Measurements from ENCODE around the gene SLC12A7.

DNA sequence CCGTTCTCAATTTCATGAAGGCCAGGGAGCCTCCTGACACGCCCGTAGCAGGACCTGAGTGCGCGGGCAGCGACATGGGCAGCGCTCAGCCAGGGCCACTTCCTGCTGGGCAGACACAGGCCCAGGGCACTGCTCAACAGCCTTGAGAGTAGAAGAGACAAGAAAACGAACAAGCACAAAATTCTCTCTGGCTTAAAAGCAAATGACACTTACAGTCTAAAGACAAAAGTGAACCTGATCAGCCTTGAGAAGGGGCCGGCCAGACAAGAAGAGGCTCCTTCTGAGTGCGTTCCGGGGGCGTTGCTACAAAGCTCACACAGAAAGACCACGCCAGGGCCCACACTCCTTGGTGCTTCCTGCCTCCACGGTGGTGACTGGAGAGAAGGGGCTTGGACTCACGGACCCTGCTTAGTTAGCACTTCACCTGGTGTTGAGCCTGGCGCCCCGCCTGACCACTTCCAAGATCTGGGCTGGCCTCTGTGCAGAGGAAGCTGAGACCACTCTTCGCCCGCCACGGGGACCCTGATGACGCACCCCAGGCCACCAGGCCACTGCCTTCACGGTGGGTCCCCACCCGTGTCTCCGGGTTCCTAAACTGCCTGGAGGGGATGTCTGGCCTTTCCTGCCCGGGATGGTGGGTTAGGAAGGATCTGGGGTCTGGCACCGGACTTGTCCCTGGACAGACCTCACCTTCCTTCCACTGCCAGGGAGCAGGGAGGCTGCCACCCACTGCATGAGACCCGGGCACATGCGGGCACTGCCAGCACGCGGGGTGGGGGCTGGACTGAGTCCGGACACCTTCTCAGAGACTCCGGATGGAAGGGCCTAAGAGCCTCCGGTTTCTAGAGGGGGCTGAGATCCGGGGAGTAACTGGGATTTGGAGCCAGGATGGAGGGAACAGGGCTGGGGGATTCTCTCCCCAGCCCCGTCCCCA is 1.3 kb downstream of the SLC12A7 start:
- no peak for TF ChIP-seq YY1 (IDR thresholded peaks at IDR 0.05; ENCODE audit: insufficient read depth, insufficient read length)
- TF ChIP-seq ZNF274 (IDR thresholded peaks at IDR 0.05; ENCODE audit: low read depth, low read length) = no peak

All from NT2/D1 (cell line).